ENCODE data around the gene AS3MT.
"Not testable (repeated sequence)": the region's sequence is repeated elsewhere in the genome, so short reads cannot be mapped to it uniquely, and the experiment has no call there.

AS3MT gene

GRCh38 chr10:102923601-102924000, 54.3 kb downstream of the AS3MT start:
- no peak for DNase-seq

- DNase-seq, result no peak
These were observed 57.6 kb downstream of the AS3MT start for GRCh38 chr10:102926842-102927241.

GRCh38 chr10:102927311-102928010, 58.2 kb downstream of the AS3MT start:
- no peak for DNase-seq

- DNase-seq, result not testable (repeated sequence)
These were observed 59.2 kb downstream of the AS3MT start for GRCh38 chr10:102928442-102928841.

GRCh38 chr10:102930720-102931119, 61.5 kb downstream of the AS3MT start:
- DNase-seq, result no peak

- no peak for DNase-seq
These were observed 62.4 kb downstream of the AS3MT start for GRCh38 chr10:102931643-102932042.

GRCh38 chr10:102935505-102935904, 66.2 kb downstream of the AS3MT start:
- no peak for DNase-seq

- no peak for DNase-seq
These were observed 66.8 kb downstream of the AS3MT start for GRCh38 chr10:102935939-102936605.

GRCh38 chr10:102941401-102941800, 72.1 kb downstream of the AS3MT start:
- no peak for DNase-seq

- no peak for DNase-seq
These were observed 76.2 kb downstream of the AS3MT start for GRCh38 chr10:102945449-102945848.

GRCh38 chr10:102945962-102946361, 76.7 kb downstream of the AS3MT start:
- no peak for DNase-seq

- DNase-seq, result no peak
These were observed 77.7 kb downstream of the AS3MT start for GRCh38 chr10:102946992-102947391.

GRCh38 chr10:102948176-102948575, 78.9 kb downstream of the AS3MT start:
- DNase-seq, result no peak

GRCh38 chr10:102948786-102949185, 79.5 kb downstream of the AS3MT start:
- no peak for DNase-seq

GRCh38 chr10:102949916-102950315, 80.6 kb downstream of the AS3MT start:
- no peak for DNase-seq

- no peak for DNase-seq
These were observed 82.0 kb downstream of the AS3MT start for GRCh38 chr10:102951316-102951715.
